ENCODE results near the gene KREMEN1. TPM values are rescaled to one million over a fixed set of nuclear protein-coding genes. Genes with fewer than 3 reads are reported as not detected.

The KREMEN1 gene
- total and polyA plus RNA-seq, 2 experiments from 2014 or later, result 7.5 to 10.5 TPM

DNA sequence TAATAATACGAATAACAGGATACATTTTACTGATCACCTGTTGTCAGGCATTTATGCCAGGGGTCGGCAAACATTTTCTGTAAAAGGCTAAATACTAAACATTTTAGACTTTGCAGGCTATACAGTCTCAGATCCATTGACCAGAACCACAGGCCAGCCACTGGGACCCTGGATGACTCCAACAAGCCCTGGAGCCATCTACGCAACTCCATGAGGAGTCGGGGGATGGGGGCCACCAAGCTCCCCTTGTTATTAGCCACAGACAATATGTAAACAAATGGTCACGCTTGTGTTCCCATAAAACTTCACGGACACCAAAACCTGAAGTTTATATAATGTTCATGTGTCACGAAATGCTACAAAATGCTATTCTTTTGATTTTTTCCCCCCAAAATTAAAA is 78.5 kb downstream of the KREMEN1 start:
- Histone ChIP-seq H3K79me2 (no peaks in the 10 kb centered on the region), H3K9me2 (replicated peaks; ENCODE audit: insufficient read depth) (no peaks in the 10 kb centered on the region), H3K4me1 (ENCODE audit: insufficient read depth) (no peaks in the 10 kb centered on the region), H3K27ac (no peak overlapping the region), H3K4me2 (no peak overlapping the region), H4K20me1 (ENCODE audit: insufficient read depth, poor library complexity, severe bottlenecking) (no peaks in the 10 kb centered on the region), H2AFZ (no peak overlapping the region), H3K36me3 (replicated peaks; ENCODE audit: insufficient read depth, low read depth) (no peaks in the 10 kb centered on the region), H3K4me3 (no peak overlapping the region), H3K27me3 (no peaks in the 10 kb centered on the region), H3K9me3 (ENCODE audit: low read depth) (no peaks in the 10 kb centered on the region)
- TF ChIP-seq, protein P1, sequence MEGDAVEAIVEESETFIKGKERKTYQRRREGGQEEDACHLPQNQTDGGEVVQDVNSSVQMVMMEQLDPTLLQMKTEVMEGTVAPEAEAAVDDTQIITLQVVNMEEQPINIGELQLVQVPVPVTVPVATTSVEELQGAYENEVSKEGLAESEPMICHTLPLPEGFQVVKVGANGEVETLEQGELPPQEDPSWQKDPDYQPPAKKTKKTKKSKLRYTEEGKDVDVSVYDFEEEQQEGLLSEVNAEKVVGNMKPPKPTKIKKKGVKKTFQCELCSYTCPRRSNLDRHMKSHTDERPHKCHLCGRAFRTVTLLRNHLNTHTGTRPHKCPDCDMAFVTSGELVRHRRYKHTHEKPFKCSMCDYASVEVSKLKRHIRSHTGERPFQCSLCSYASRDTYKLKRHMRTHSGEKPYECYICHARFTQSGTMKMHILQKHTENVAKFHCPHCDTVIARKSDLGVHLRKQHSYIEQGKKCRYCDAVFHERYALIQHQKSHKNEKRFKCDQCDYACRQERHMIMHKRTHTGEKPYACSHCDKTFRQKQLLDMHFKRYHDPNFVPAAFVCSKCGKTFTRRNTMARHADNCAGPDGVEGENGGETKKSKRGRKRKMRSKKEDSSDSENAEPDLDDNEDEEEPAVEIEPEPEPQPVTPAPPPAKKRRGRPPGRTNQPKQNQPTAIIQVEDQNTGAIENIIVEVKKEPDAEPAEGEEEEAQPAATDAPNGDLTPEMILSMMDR (IDR thresholded peaks at IDR 0.05; ENCODE audit: poor library complexity), result no peak
- TF ChIP-seq EZH2 (IDR thresholded peaks at IDR 0.05; ENCODE audit: borderline replicate concordance), result no peak
- no peak for TF ChIP-seq EZH2phosphoT487 (IDR thresholded peaks at IDR 0.05; ENCODE audit: low read depth, severe bottlenecking, unreplicated experiment)
- no peak for DNase-seq (ENCODE audit: low spot score)
- 85% methylated on average over 7 of the region's 7 CpGs for WGBS (ENCODE audit: low lambda C conversion rate, missing lambda C conversion rate)

DNA sequence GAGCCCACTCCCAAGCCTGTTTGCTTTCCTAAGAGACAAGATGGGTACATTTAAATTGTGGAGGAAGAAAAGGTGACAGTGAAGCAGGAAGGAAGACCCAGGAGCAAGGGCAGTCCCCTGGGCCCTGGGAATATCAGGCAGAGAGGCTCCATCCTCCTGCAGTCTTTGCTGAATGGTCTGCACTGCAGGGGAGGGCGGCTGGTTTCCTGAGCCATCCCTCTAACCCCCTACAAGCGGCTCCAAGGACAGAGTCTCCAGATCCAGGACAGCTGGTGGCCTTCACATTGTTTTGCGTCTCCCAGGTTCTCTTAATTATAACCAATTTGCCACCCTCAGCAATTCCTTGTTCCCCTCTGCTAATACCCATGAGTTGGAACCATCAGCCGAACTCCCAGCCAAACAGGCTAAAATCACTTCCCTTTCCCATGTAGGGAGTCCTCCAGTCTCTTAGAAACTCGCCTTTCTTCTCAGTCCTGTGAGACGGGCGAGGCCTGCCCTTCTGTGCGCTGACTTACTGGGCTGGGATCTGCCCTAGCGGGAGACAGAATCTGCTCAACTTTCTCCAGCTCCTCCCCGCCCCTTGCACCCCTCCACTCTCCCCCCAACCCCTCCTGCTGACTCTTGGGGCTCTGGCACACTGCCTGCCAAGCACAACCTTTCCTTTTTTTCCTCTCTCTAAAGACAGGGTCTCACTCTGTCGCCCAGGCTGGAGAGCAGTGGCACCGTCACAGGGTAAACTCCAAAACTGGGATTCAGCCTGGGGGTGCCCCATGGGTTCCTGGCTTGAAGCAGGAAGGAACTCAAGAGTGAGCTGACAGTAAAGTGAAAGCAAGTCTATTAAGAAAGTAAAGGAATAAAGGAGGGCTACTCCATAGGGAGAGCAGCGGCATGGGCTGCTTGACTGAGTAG is 79.5 kb downstream of the KREMEN1 start:
- Histone ChIP-seq H3K4me2 (no peak overlapping the region), H3K27ac (no peak overlapping the region), H3K9me2 (replicated peaks; ENCODE audit: insufficient read depth) (no peaks in the 10 kb centered on the region), H3K36me3 (replicated peaks; ENCODE audit: insufficient read depth, low read depth) (no peaks in the 10 kb centered on the region), H3K4me1 (ENCODE audit: insufficient read depth) (no peaks in the 10 kb centered on the region), H3K79me2 (no peaks in the 10 kb centered on the region), H4K20me1 (ENCODE audit: insufficient read depth, poor library complexity, severe bottlenecking) (no peaks in the 10 kb centered on the region), H3K9me3 (ENCODE audit: low read depth) (no peaks in the 10 kb centered on the region), H3K27me3 (no peaks in the 10 kb centered on the region), H3K4me3 (no peak overlapping the region), H2AFZ (no peak overlapping the region)
- no peak for DNase-seq (ENCODE audit: low spot score)
- TF ChIP-seq, protein P1 (IDR thresholded peaks at IDR 0.05; ENCODE audit: poor library complexity), result no peak
- TF ChIP-seq EZH2phosphoT487 (IDR thresholded peaks at IDR 0.05; ENCODE audit: low read depth, severe bottlenecking, unreplicated experiment) (no peak), EZH2 (IDR thresholded peaks at IDR 0.05; ENCODE audit: borderline replicate concordance) (no peak)
- 87% methylated on average over 12 of the region's 13 CpGs for WGBS (ENCODE audit: low lambda C conversion rate, missing lambda C conversion rate)

DNA sequence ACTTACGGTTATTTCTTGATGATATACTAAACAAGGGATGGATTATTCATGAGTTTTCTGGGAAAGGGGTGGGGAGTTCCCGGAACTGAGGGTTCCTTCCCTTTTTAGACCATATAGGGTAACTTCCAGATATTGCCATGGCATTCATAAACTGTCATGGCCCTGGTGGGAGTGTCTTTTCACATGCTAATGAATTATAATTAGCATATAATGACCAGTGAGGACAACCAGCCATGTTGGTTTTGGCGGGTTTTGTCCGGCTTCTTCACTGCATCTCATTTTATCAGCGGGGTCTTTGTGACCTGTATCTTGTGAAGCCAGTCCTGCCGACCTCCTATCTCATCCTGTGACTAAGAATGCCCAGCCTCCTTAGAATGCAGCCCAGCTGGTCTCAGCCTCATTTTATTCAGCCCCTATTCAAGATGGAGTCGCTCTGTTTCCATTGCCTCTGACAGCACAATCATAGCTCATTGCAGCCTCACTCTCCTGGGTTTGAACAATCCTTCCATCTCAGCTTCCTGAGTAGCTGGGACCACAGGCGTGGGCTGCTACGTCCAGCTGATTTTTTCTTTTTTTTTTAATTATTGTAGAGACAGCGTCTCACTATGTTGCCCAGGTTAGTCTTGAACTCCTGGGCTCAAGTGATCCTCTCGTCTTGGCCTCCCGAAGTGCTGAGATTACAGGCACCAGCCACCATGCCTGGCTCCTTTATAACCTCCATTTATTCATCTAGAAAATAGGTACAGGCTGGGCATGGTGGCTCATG is 80.3 kb downstream of the KREMEN1 start:
- WGBS (ENCODE audit: low lambda C conversion rate, missing lambda C conversion rate), result 88% methylated on average over 12 of the region's 12 CpGs
- no peaks in the 10 kb centered on the region for H3K4me1 ChIP-seq (ENCODE audit: insufficient read depth)
- no peaks in the 10 kb centered on the region for H3K36me3 ChIP-seq (replicated peaks; ENCODE audit: insufficient read depth, low read depth)
- H3K9me3 ChIP-seq (ENCODE audit: low read depth), result no peaks in the 10 kb centered on the region
- TF ChIP-seq EZH2phosphoT487 (IDR thresholded peaks at IDR 0.05; ENCODE audit: low read depth, severe bottlenecking, unreplicated experiment) (no peak), EZH2 (IDR thresholded peaks at IDR 0.05; ENCODE audit: borderline replicate concordance) (no peak)
- TF ChIP-seq, protein P1 (IDR thresholded peaks at IDR 0.05; ENCODE audit: poor library complexity), result no peak
- no peaks in the 10 kb centered on the region for H3K27me3 ChIP-seq
- no peak overlapping the region for H3K27ac ChIP-seq
- no peaks in the 10 kb centered on the region for H4K20me1 ChIP-seq (ENCODE audit: insufficient read depth, poor library complexity, severe bottlenecking)
- no peaks in the 10 kb centered on the region for H3K79me2 ChIP-seq
- no peak overlapping the region for H3K4me3 ChIP-seq
- DNase-seq (ENCODE audit: low spot score), result no peak
- no peak overlapping the region for H3K4me2 ChIP-seq
- no peaks in the 10 kb centered on the region for H3K9me2 ChIP-seq (replicated peaks; ENCODE audit: insufficient read depth)
- no peak overlapping the region for H2AFZ ChIP-seq
